HG02588 (cell line): ENCODE measurements around the gene CCM2.

Experiments used
- ATAC-seq: cut with Tn5 transposase; IDR thresholded peaks from one replicate; pipeline ENCODE4 v1.9.1; 2021; ENCODE audit warnings: mild to moderate bottlenecking, moderate library complexity; ENCODE audit not compliant: unreplicated experiment

CCM2 gene

GRCh38 chr7:45076946-45077345, 76.9 kb downstream of the CCM2 start:
- no peak for ATAC-seq

GRCh38 chr7:45077579-45077978, 77.6 kb downstream of the CCM2 start:
- ATAC-seq, result no peak

- ATAC-seq, result no peak
These were observed 78.2 kb downstream of the CCM2 start for GRCh38 chr7:45078125-45078681.

GRCh38 chr7:45080265-45080957, 80.4 kb downstream of the CCM2 start:
- no peak for ATAC-seq

GRCh38 chr7:45080958-45081669, 81.1 kb downstream of the CCM2 start:
- no peak for ATAC-seq

GRCh38 chr7:45081670-45081974, 81.6 kb downstream of the CCM2 start:
- no peak for ATAC-seq

- no peak for ATAC-seq
These were observed 82.2 kb downstream of the CCM2 start for GRCh38 chr7:45082031-45082830.

GRCh38 chr7:45082831-45083331, 82.9 kb downstream of the CCM2 start:
- ATAC-seq, result no peak

- ATAC-seq, result no peak
These were observed 84.3 kb downstream of the CCM2 start for GRCh38 chr7:45084336-45084735.

GRCh38 chr7:45084901-45085618, 85.1 kb downstream of the CCM2 start:
- no peak for ATAC-seq

GRCh38 chr7:45085619-45086200, 85.7 kb downstream of the CCM2 start:
- ATAC-seq, result no peak

GRCh38 chr7:45086331-45087065, 86.5 kb downstream of the CCM2 start:
- no peak for ATAC-seq

- ATAC-seq, result no peak
These were observed 87.5 kb downstream of the CCM2 start for GRCh38 chr7:45087301-45088145.

GRCh38 chr7:45088146-45088701, 88.2 kb downstream of the CCM2 start:
- no peak for ATAC-seq

GRCh38 chr7:45088821-45089340, 88.9 kb downstream of the CCM2 start, which contains the start of gene NACAD:
TSS of gene NACAD (minus strand) at chr7:45088969. CDS start at chr7:45088894, 75 bp downstream.
- ATAC-seq, result no peak

- ATAC-seq, result no peak
These were observed 89.4 kb downstream of the CCM2 start for GRCh38 chr7:45089341-45089891.

GRCh38 chr7:45092100-45092930, 92.3 kb downstream of the CCM2 start:
- ATAC-seq, result no peak
